DMS53 treated with DMSO at 0.1 percent for 48 hours (cell line): Measurements from ENCODE around the gene GPR137C.

Experiments used
- DNase-seq: peaks from one replicate; lab custom pipeline; 2025; ENCODE audit not compliant: unreplicated experiment; lab: John Stamatoyannopoulos, UW

Gene GPR137C, protein sequence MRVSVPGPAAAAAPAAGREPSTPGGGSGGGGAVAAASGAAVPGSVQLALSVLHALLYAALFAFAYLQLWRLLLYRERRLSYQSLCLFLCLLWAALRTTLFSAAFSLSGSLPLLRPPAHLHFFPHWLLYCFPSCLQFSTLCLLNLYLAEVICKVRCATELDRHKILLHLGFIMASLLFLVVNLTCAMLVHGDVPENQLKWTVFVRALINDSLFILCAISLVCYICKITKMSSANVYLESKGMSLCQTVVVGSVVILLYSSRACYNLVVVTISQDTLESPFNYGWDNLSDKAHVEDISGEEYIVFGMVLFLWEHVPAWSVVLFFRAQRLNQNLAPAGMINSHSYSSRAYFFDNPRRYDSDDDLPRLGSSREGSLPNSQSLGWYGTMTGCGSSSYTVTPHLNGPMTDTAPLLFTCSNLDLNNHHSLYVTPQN

DNA sequence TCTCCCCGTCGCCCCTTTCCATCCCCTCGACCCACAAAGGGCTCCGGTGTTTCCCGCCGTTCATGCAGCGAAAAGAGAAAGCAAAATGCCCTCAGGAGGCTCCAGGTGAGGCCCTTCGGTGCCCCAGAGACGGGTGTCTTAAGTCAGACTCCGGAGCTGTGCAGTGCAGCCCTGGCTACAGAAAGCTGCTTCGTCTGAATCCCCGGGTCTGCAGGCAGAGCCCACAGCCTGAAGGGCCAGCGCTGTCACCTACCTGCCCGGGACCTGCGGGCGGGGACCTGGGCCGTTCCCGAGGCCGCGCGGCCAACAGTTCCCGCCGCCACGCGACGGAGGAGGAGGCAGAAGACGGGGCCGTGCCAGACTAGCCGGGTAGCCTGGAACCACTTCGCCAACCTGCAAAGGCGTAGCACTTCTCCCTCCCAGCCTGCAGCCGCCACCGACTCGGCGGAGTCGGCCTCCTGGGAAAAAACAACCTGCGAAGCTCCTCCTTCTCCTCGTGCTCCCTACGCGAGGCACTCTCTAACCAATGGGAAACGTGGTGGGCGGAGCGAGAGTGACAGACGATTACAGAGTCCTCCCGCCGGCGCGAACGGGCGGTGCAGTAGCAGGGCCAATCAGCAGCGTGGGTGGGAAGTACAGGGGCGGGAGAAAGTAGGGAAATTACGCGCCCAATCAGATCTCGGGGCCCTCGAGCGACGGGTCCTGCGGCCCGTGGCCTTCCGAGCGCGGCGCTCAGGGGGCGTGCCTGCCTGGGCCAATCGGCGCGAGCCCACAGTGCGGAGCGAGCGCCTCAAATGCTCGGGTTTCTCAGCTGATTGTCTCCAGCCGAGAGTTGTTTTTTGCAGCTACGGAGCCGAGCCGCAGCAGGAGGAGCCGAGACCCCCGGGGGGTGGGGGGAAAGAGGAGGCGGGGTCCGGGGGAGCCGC lies at the start of gene GPR137C, which contains the start of gene TXNDC16:
Gene GPR137C (plus strand): TSS at position 774 of the 926 bp plus-strand sequence. CDS start 312 bp downstream, outside the sequence.
Gene TXNDC16 (minus strand): TSS at position 443 of the 926 bp plus-strand sequence. CDS start 8,948 bp downstream, outside the sequence.
- peak; percentile 95 for DNase-seq

DNA sequence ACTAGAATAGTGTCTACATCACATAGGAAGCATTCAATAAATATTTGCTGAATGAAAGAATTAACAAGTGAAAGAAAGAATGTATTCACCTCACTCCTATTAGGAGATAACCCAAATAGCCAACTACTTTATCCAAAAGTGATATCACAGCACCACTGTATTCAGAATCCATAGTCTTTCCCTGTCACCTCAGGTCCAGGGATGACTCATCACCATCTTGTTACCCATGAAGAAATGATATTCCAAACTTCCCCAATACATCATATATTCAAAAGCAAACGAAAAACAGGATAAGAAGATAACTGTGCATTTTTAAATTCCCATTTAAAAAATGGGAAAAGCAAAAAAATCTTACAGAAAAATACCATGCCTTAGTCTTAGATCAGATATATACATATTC lies 39.4 kb upstream of the GPR137C start:
- no peak for DNase-seq

- no peak for DNase-seq
These were observed 38.4 kb upstream of the GPR137C start for GRCh38 chr14:52514046-52514811.

GRCh38 chr14:52522033-52522432 lies 30.6 kb upstream of the GPR137C start:
- no peak for DNase-seq

- DNase-seq, result no peak
These were observed 29.9 kb upstream of the GPR137C start for GRCh38 chr14:52522581-52523345.

DNA sequence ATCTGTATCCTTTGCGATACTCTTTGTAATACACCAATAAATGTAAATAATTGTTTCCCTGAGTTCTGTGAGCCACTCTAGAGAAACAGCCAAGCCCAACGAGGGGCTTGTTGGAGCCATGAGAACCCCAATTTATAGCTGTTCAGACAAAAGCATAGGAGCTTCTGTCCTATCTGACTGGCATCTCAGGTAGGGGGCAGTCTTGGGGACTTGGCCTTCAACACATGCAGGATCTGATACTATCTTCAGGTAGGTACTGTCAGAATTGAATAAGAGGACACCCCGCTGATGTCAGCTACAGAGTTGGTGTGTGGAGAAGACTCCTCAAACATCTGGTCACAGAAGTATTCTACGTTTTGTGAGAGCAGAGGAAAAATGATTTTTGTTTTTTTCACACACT lies 25.6 kb upstream of the GPR137C start:
- DNase-seq, result no peak

- DNase-seq, result no peak
These were observed 21.2 kb upstream of the GPR137C start for GRCh38 chr14:52531481-52531880.

DNA sequence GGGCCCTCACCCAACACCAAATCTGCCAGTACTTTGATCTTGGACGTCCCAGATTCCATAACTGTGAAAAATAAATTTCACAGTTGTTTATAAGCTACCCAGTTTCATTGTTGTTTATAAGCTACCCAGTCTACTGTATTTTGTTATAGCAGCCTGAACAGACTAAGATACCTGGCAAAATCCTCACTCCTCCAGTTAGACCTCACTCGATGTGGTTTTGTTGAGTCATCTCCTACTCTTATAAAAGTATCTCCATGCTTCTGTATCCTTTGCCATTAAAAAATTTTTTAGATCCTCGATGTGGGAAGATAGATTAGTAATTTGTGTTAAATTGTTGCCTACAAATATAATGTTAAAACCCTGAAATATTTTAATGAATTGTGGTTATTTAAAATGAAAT lies 16.4 kb upstream of the GPR137C start:
- DNase-seq, result no peak

DNA sequence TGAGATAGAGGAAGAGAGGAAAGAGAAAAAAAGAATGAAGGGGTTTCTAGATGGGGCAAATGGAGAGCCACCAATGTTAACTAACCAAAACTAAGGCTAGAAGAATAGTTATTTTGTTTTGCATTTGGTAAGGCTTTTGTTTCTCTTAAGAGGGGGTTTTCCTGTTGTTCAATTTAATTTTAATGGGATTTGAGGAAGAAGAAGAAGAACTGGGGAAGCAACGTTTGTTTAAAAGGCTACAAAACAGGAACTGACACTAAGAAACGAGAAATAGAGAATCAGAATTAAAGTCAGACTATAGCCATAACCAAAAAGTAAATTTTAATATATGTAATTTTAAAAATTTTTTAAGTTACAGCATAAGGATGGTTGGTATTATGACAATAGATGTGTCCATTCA lies 14.0 kb upstream of the GPR137C start:
- no peak for DNase-seq

- DNase-seq, result no peak
These were observed 6.9 kb upstream of the GPR137C start for GRCh38 chr14:52545584-52546317.

DNA sequence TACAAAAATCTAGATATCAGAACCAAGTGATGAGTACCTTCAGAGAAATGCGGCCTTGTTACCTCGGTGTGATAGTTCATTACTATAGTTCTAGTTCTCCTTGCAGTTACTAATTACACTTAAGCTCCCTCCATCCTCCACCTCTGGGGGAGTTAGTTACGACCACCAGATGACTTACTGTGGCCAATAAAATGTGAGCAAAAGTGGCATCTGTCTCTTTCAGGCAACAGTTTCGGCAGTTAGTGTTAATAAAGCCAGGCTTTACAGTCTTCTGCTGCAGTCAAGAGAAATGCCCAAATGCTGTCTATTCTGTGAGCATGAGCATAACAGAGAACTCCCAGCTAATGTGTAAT lies 6.3 kb upstream of the GPR137C start:
- DNase-seq, result no peak

DNA sequence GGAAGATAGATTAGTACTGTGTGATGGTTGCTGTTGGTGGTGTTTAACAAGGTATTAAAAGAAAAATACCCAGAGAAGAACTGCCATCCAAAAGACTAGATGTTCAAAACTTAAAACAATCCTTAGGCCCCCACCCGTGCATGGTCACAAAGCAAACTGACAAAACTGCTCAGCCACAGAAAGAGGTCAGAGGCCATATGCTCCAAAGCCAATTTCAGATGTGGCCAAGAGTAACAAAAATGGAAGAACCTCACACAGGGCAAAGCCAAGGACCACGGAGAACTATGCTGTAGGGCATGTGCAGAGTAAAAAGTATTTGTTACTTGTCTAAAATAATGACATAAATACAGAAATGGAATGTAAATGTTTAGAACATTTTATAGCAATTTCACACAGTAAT lies 5.6 kb upstream of the GPR137C start:
- no peak for DNase-seq

DNA sequence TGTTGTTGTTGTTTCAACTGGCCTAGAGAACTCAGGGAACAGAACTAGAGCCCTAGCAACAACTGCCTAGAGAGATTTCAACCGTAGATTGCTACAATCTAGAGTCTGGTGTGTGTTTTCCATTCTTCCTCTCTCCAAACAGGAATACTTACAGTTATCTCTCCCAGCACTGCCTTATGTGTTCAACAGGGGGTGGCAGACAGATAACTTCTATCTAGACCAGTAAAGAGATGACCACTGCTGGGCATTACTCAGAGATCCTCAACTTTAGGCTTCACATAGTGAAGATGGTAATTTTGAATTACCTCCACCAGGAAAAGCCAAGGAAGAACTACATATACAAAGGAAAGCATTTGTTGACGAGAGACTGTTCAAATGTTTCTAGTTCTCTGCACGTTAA lies 5.1 kb upstream of the GPR137C start:
- no peak for DNase-seq

GRCh38 chr14:52550661-52551060 lies 2.0 kb upstream of the GPR137C start:
- no peak for DNase-seq

DNA sequence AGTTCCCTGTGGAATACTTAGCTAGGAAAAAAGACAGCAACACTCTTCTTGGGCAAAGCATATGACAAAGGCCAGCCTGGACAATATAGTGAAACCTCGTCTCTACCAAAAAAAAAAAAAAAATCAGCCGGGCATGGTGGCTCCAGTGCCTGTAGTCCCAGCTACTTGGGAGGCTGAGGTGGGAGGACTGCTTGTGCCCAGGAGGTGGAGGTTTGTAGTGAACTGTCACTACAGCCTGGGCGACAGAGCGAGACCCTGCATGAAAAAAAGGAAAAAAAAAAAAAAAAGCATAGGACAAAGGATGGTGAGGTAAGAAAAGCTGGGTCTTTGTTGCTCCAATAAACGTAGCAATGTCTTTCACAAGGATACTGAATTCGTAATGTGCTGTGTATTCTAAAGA lies 1.4 kb upstream of the GPR137C start:
- no peak for DNase-seq

DNA sequence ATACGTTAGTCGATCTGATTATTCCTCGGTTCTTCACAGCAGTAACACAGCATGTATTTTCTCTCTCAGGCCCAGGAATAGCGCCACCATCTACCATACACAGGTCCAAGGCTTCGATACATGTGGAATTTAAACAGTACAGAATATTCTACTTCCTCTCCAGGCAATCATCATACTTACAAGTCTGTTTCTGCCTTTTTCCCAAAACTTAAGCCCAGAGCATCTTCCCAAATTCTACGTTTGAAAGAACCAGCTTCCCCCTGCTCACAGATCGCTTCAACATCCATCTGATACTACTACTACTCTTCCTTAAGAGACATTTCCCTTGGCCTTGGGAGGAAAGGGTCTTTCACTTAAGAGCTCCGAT lies 957 bp upstream of the GPR137C start:
- DNase-seq, result peak; percentile 23

DNA sequence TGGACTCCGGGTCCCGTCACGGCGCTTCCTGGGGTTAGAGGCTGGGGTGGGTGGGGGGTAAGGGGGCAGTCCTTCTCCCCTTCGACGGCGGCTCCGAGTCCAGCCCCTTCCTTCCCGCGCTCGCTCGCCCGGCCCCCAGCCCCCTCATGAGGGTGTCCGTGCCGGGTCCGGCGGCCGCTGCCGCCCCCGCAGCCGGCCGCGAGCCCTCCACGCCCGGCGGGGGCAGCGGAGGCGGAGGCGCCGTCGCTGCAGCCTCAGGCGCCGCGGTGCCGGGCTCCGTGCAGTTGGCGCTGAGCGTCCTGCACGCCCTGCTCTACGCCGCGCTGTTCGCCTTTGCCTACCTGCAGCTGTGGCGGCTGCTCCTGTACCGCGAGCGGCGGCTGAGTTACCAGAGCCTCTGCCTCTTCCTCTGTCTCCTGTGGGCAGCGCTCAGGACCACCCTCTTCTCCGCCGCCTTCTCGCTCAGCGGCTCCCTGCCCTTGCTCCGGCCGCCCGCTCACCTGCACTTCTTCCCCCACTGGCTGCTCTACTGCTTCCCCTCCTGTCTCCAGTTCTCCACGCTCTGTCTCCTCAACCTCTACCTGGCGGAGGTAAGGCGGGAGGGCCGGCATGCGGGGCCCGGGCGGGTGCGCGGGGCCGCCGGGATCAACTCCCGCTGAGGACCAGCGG lies 500 bp downstream of the GPR137C start:
- DNase-seq, result peak; percentile 27

DNA sequence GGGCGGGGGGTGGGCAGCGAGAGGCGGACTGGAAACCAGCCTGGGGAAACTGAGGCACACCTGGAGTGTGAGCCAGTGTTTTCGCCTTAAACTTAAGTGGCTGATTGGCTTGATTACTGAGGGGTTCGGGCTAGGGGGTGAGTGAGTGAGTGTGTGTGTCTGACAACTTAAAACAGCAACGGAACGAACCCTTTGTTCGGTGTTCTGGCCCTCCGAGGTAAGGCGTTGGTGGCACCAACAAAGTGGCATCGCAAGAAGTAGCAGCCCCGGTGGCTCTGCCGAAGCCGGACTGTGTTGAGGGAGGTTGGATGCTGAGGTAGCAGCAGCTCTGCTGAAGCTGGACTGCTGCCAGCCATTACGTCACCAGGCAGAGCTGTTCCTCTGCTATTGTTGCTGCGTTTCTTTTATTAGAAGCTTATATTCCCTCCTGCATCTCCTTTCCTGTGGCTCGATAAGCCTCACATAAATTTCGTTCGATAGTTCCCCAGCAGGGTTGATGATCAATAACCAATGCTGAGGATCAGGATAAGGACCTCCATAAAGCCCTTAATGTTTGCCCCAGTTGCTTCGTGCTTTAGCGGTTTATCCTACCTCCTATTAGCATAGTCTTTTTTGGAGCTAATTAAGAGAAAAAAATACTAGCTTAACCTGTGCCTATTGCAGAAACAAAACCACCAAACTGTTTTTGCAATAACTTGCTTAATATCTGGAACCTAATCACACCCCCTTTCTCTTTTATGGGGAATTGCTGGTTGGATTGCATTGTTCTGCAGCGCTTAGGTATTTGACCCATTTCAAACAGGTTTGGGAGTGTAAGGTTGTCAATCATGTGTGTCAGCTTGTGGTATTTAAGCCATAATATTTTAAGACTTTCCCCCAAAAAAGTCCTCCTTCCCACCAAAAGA lies 1.3 kb downstream of the GPR137C start:
- DNase-seq, result peak; percentile 73
